Activated naive CD8-positive, alpha-beta T cell treated with anti-CD3 and anti-CD28 coated beads, Interleukin-2, amount 50 U/mL, for 24 hours (primary cell): ENCODE data around the gene IL4.
A peak's percentile ranks its signal among the peaks of the same experiment; 100 is the strongest.

Experiments
- ATAC-seq: fragments of 150-1000 bp; cut with Tn5 transposase; one replicate; pipeline ENCODE4 v1.10.0; 2021
- DNase-seq: peaks from one replicate; pipeline ENCODE4 v3.0.0; 2021
- H3K27ac Mint-ChIP-seq: one replicate; pipeline ENCODE4 v1.8.0; 2021; ENCODE audit warnings: mild to moderate bottlenecking, mixed read lengths
- H3K27me3 Mint-ChIP-seq: one replicate; pipeline ENCODE4 v1.8.0; 2021; ENCODE audit warnings: mixed read lengths
- H3K36me3 Mint-ChIP-seq: one replicate; pipeline ENCODE4 v1.8.0; 2021; ENCODE audit warnings: low read depth, mixed read lengths
- H3K4me1 Mint-ChIP-seq: one replicate; pipeline ENCODE4 v1.8.0; 2021; ENCODE audit warnings: mixed read lengths
- H3K4me3 Mint-ChIP-seq: one replicate; pipeline ENCODE4 v1.8.0; 2021; ENCODE audit warnings: mild to moderate bottlenecking, moderate library complexity, mixed read lengths
- H3K9me3 Mint-ChIP-seq: one replicate; pipeline ENCODE4 v1.8.0; 2021; ENCODE audit warnings: mixed read lengths

Gene IL4

GRCh38 chr5:132675936-132676689, 2.3 kb downstream of the IL4 start:
- peaks cover 29% of the 10 kb centered on the region for H3K4me1 Mint-ChIP-seq
- H3K36me3 Mint-ChIP-seq: no peaks in the 10 kb centered on the region
- no peak overlapping the region for H3K4me3 Mint-ChIP-seq
- no peak overlapping the region for H3K27ac Mint-ChIP-seq
- DNase-seq (no peak), ATAC-seq (no peak)
- H3K9me3 Mint-ChIP-seq: no peaks in the 10 kb centered on the region
- H3K27me3 Mint-ChIP-seq: peaks cover 2% of the 10 kb centered on the region

- no peaks in the 10 kb centered on the region for H3K36me3 Mint-ChIP-seq
- no peak overlapping the region for H3K27ac Mint-ChIP-seq
- no peak for DNase-seq
- no peak for ATAC-seq
- H3K4me3 Mint-ChIP-seq: no peak overlapping the region
- H3K9me3 Mint-ChIP-seq: no peaks in the 10 kb centered on the region
- peaks cover 29% of the 10 kb centered on the region for H3K4me1 Mint-ChIP-seq
- H3K27me3 Mint-ChIP-seq: peaks cover 2% of the 10 kb centered on the region
Measured at GRCh38 chr5:132677191-132677590, 3.4 kb downstream of the IL4 start.

- H3K27ac Mint-ChIP-seq: no peak overlapping the region
- no peak for ATAC-seq
- no peaks in the 10 kb centered on the region for H3K36me3 Mint-ChIP-seq
- H3K4me1 Mint-ChIP-seq: peaks cover 29% of the 10 kb centered on the region
- DNase-seq: no peak
- H3K4me3 Mint-ChIP-seq: no peak overlapping the region
- no peaks in the 10 kb centered on the region for H3K9me3 Mint-ChIP-seq
- H3K27me3 Mint-ChIP-seq: peaks cover 2% of the 10 kb centered on the region
Measured at GRCh38 chr5:132677682-132678400, 4.1 kb downstream of the IL4 start.

GRCh38 chr5:132678735-132679134, 4.9 kb downstream of the IL4 start:
- no peak for ATAC-seq
- H3K4me3 Mint-ChIP-seq: no peak overlapping the region
- peaks cover 2% of the 10 kb centered on the region for H3K27me3 Mint-ChIP-seq
- no peak overlapping the region for H3K27ac Mint-ChIP-seq
- DNase-seq: no peak
- peaks cover 24% of the 10 kb centered on the region for H3K4me1 Mint-ChIP-seq
- no peaks in the 10 kb centered on the region for H3K36me3 Mint-ChIP-seq
- H3K9me3 Mint-ChIP-seq: no peaks in the 10 kb centered on the region

- no peak overlapping the region for H3K4me3 Mint-ChIP-seq
- no peaks in the 10 kb centered on the region for H3K36me3 Mint-ChIP-seq
- peaks cover 2% of the 10 kb centered on the region for H3K27me3 Mint-ChIP-seq
- ATAC-seq: no peak
- no peak overlapping the region for H3K27ac Mint-ChIP-seq
- no peaks in the 10 kb centered on the region for H3K9me3 Mint-ChIP-seq
- DNase-seq: no peak
- peaks cover 20% of the 10 kb centered on the region for H3K4me1 Mint-ChIP-seq
Measured at GRCh38 chr5:132679166-132679565, 5.4 kb downstream of the IL4 start.

- Mint-ChIP-seq H3K27ac (no peak overlapping the region), H3K36me3 (no peaks in the 10 kb centered on the region), H3K4me1 (peaks cover 20% of the 10 kb centered on the region), H3K27me3 (peaks cover 2% of the 10 kb centered on the region), H3K9me3 (no peaks in the 10 kb centered on the region), H3K4me3 (no peak overlapping the region)
- DNase-seq (no peak), ATAC-seq (no peak)
Measured at GRCh38 chr5:132679717-132680380, 6.1 kb downstream of the IL4 start.

GRCh38 chr5:132680780-132681475, 7.1 kb downstream of the IL4 start:
- H3K36me3 Mint-ChIP-seq: no peaks in the 10 kb centered on the region
- H3K9me3 Mint-ChIP-seq: no peaks in the 10 kb centered on the region
- peaks cover 2% of the 10 kb centered on the region for H3K27me3 Mint-ChIP-seq

GRCh38 chr5:132681476-132681831, 7.7 kb downstream of the IL4 start:
- peaks cover 2% of the 10 kb centered on the region for H3K27me3 Mint-ChIP-seq
- no peak overlapping the region for H3K4me3 Mint-ChIP-seq
- ATAC-seq (no peak), DNase-seq (no peak)
- no peaks in the 10 kb centered on the region for H3K36me3 Mint-ChIP-seq
- H3K27ac Mint-ChIP-seq: peak overlapping the region; percentile 8
- peaks cover 18% of the 10 kb centered on the region for H3K4me1 Mint-ChIP-seq
- H3K9me3 Mint-ChIP-seq: no peaks in the 10 kb centered on the region

More at GRCh38 chr5:132680780-132681475, 7.1 kb downstream of the IL4 start:
- no peak overlapping the region for H3K4me3 Mint-ChIP-seq
- DNase-seq: no peak
- peak overlapping the region; percentile 8 for H3K27ac Mint-ChIP-seq
- H3K4me1 Mint-ChIP-seq: peaks cover 17% of the 10 kb centered on the region
- ATAC-seq: no peak

- Mint-ChIP-seq H3K4me3 (no peak overlapping the region), H3K9me3 (no peaks in the 10 kb centered on the region), H3K27ac (no peak overlapping the region), H3K27me3 (no peaks in the 10 kb centered on the region), H3K4me1 (peaks cover 20% of the 10 kb centered on the region), H3K36me3 (no peaks in the 10 kb centered on the region)
- DNase-seq (no peak), ATAC-seq (no peak)
Measured at GRCh38 chr5:132681983-132682382, 8.2 kb downstream of the IL4 start.

GRCh38 chr5:132684491-132684890, 10.7 kb downstream of the IL4 start:
- no peaks in the 10 kb centered on the region for H3K36me3 Mint-ChIP-seq
- H3K9me3 Mint-ChIP-seq: no peaks in the 10 kb centered on the region
- peaks cover 40% of the 10 kb centered on the region for H3K4me1 Mint-ChIP-seq
- H3K27ac Mint-ChIP-seq: no peak overlapping the region
- ATAC-seq: no peak
- DNase-seq: no peak
- no peak overlapping the region for H3K4me3 Mint-ChIP-seq
- no peaks in the 10 kb centered on the region for H3K27me3 Mint-ChIP-seq

- Mint-ChIP-seq H3K27me3 (no peaks in the 10 kb centered on the region), H3K4me3 (no peak overlapping the region), H3K27ac (no peak overlapping the region), H3K4me1 (peaks cover 42% of the 10 kb centered on the region), H3K36me3 (no peaks in the 10 kb centered on the region), H3K9me3 (no peaks in the 10 kb centered on the region)
- peak; percentile 45 for ATAC-seq
- DNase-seq: peak; percentile 31
Measured at GRCh38 chr5:132684922-132685720, 11.3 kb downstream of the IL4 start.

- H3K36me3 Mint-ChIP-seq: no peaks in the 10 kb centered on the region
- DNase-seq (no peak), ATAC-seq (no peak)
- H3K9me3 Mint-ChIP-seq: no peaks in the 10 kb centered on the region
- no peaks in the 10 kb centered on the region for H3K27me3 Mint-ChIP-seq
- H3K27ac Mint-ChIP-seq: no peak overlapping the region
- H3K4me3 Mint-ChIP-seq: no peak overlapping the region
- peaks cover 42% of the 10 kb centered on the region for H3K4me1 Mint-ChIP-seq
Measured at GRCh38 chr5:132686193-132686592, 12.4 kb downstream of the IL4 start.

GRCh38 chr5:132687995-132688394, 14.2 kb downstream of the IL4 start:
- H3K27ac Mint-ChIP-seq: peak overlapping the region; percentile 70
- DNase-seq (peak; percentile 23), ATAC-seq (peak; percentile 72)
- peaks cover 48% of the 10 kb centered on the region for H3K4me1 Mint-ChIP-seq
- no peaks in the 10 kb centered on the region for H3K27me3 Mint-ChIP-seq
- no peaks in the 10 kb centered on the region for H3K9me3 Mint-ChIP-seq
- H3K36me3 Mint-ChIP-seq: peaks cover 2% of the 10 kb centered on the region
- H3K4me3 Mint-ChIP-seq: no peak overlapping the region
